ENCODE measurements around the gene PCCA. TPM values are rescaled to one million over a fixed set of nuclear protein-coding genes. Genes with fewer than 3 reads are reported as not detected.
A peak's percentile ranks its signal among the peaks of the same experiment; 100 is the strongest.

Gene PCCA
- total and polyA plus RNA-seq, 2 of the 13 experiments (the other 11 are each of a cell fraction or from before 2014, with no cell fraction given) = 15.0 to 32.2 TPM

GRCh38 chr13:100517135-100517534, 428.2 kb downstream of the PCCA start (continued):
- TF ChIP-seq HDAC2 (CRISPR knock-in tag; IDR thresholded peaks at IDR 0.05) (peak; percentile 45; the same call in 1 of the 2 replicates), NBN (conservative IDR thresholded peaks at IDR 0.05) (no peak), FLYWCH1 (CRISPR knock-in tag; IDR thresholded peaks at IDR 0.05) (no peak), ZSCAN20 (CRISPR knock-in tag; IDR thresholded peaks at IDR 0.05; ENCODE audit: borderline replicate concordance) (no peak), ZNF549 (CRISPR knock-in tag; IDR thresholded peaks at IDR 0.05) (no peak), RFX1 (IDR thresholded peaks at IDR 0.05) (no peak), CSRNP1 (CRISPR knock-in tag; IDR thresholded peaks at IDR 0.05) (no peak), ZNF292 (CRISPR knock-in tag; IDR thresholded peaks at IDR 0.05; ENCODE audit: borderline replicate concordance, low read depth) (0 out of 2 replicates have a peak, but pooled peaks have one; percentile 25), SOX6 (IDR thresholded peaks at IDR 0.05) (no peak), SOX6 (CRISPR knock-in tag; IDR thresholded peaks at IDR 0.05) (peak; percentile 43; the same call in 1 of the 2 replicates), GATAD2A (CRISPR knock-in tag; IDR thresholded peaks at IDR 0.05) (peak; percentile 56), HNF4G (IDR thresholded peaks at IDR 0.05; ENCODE audit: borderline replicate concordance, low read depth, low read length) (0 out of 2 replicates have a peak, but pooled peaks have one; percentile 18), HNF4G (CRISPR knock-in tag; IDR thresholded peaks at IDR 0.05; ENCODE audit: borderline replicate concordance, low read depth) (no peak), ESRRA (CRISPR knock-in tag; IDR thresholded peaks at IDR 0.05; ENCODE audit: low read depth) (no peak), NCOA1 (CRISPR knock-in tag; IDR thresholded peaks at IDR 0.05) (no peak), ZNF431 (CRISPR knock-in tag; IDR thresholded peaks at IDR 0.05; ENCODE audit: borderline replicate concordance, low read depth) (no peak), TRIM22 (IDR thresholded peaks at IDR 0.05) (no peak), ZSCAN25 (CRISPR knock-in tag; IDR thresholded peaks at IDR 0.05) (no peak), SMAD3 (CRISPR knock-in tag; IDR thresholded peaks at IDR 0.05) (no peak), AKNA (CRISPR knock-in tag; IDR thresholded peaks at IDR 0.05; ENCODE audit: borderline replicate concordance) (no peak), MTA1 (CRISPR knock-in tag; IDR thresholded peaks at IDR 0.05; ENCODE audit: borderline replicate concordance) (no peak), KDM6A (CRISPR knock-in tag; IDR thresholded peaks at IDR 0.05; ENCODE audit: low read depth) (no peak)
- TF ChIP-seq, protein P1, sequence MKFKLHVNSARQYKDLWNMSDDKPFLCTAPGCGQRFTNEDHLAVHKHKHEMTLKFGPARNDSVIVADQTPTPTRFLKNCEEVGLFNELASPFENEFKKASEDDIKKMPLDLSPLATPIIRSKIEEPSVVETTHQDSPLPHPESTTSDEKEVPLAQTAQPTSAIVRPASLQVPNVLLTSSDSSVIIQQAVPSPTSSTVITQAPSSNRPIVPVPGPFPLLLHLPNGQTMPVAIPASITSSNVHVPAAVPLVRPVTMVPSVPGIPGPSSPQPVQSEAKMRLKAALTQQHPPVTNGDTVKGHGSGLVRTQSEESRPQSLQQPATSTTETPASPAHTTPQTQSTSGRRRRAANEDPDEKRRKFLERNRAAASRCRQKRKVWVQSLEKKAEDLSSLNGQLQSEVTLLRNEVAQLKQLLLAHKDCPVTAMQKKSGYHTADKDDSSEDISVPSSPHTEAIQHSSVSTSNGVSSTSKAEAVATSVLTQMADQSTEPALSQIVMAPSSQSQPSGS (CRISPR knock-in tag; IDR thresholded peaks at IDR 0.05) = no peak
